Esophagus (tissue), 2 donors: Measurements from ENCODE around the gene VWCE. TPM values are rescaled to one million over a fixed set of nuclear protein-coding genes. Genes with fewer than 3 reads are reported as not detected.
"Not testable (repeated sequence)": the region's sequence is repeated elsewhere in the genome, so short reads cannot be mapped to it uniquely, and the experiment has no call there.

Experiments
- H3K27ac ChIP-seq, 2 donors: one replicate each; pipeline ENCODE4 v1.5.1; 2013; ENCODE audit warnings: low read depth in 2 of 2, mild to moderate bottlenecking in 2 of 2, inconsistent platforms in 1 of 2, low read length in 1 of 2, moderate library complexity in 1 of 2
- H3K27me3 ChIP-seq, 2 donors: one replicate each; pipeline ENCODE4 v1.6.1; 2013; ENCODE audit warnings: low read length in 2 of 2, control low read depth in 1 of 2, mild to moderate bottlenecking in 1 of 2; ENCODE audit not compliant: insufficient read depth in 2 of 2, control insufficient read depth in 1 of 2
- H3K36me3 ChIP-seq, 2 donors: one replicate each; pipeline ENCODE4 v1.6.1; 2013; ENCODE audit warnings: low read length in 1 of 2; ENCODE audit not compliant: control insufficient read depth in 2 of 2, insufficient read depth in 2 of 2
- H3K4me1 ChIP-seq, 2 donors: one replicate each; pipeline ENCODE4 v1.6.1; 2013; ENCODE audit warnings: low read length in 1 of 2; ENCODE audit not compliant: control insufficient read depth in 2 of 2, insufficient read depth in 2 of 2
- H3K4me3 ChIP-seq, 2 donors: one replicate each; pipeline ENCODE4 v1.5.1; 2013; ENCODE audit warnings: low read length in 2 of 2, mild to moderate bottlenecking in 2 of 2, low read depth in 1 of 2, moderate library complexity in 1 of 2
- H3K9me3 ChIP-seq, 2 donors: one replicate each; pipeline ENCODE4 v1.6.1; 2013; ENCODE audit warnings: mild to moderate bottlenecking in 2 of 2, low read depth in 1 of 2, low read length in 1 of 2, moderate library complexity in 1 of 2; ENCODE audit not compliant: control insufficient read depth in 2 of 2, insufficient read depth in 1 of 2
- WGBS, 2 donors: extraction: QIAGEN DNeasy Blood & Tissue Kit; methylation state at CpG; one replicate each; pipeline ENCODE4 v1.1.7; 2013; 5-methylcytosine and 5-hydroxymethylcytosine counted together
- polyA plus RNA-seq, 2 donors: library from polyadenylated mRNA; stranded (reverse); fragments of 200-250 nt; gene quantifications; one replicate each; pipeline ENCODE4 v1.2.3, GENCODE V29; 2013
- donor health status: healthy with polysubstance abuse.
- donor health status: Bipolar disorder and iron deficiency.

The VWCE gene
- polyA plus RNA-seq, 2 donors = 0.34 to 0.61 TPM

DNA sequence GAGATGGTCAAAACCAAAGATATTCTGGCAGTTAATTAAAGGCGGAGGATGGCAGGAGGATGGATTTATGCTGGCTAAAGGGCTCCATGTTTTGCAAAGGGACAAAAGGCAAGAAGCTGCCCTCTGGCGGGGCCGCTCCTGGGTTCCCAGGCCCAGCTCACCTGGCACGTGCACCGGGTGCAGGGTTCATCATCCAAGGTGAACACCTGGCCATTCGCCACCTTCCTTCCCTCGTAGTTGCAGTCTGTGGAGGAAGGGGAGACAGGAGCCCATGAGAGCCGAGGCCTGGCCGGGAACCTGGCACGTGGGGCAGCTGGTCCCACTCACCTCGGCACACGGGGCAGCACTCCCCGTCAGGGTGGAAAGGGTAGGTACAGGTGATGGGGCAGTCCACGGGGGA, 30.3 kb downstream of the VWCE start:
- H3K4me3 ChIP-seq = no peak overlapping the region
- no peaks in the 10 kb centered on the region for H3K27me3 ChIP-seq
- 81 to 92% methylated on average over 14 of the region's 14 CpGs for WGBS, 2 donors
- H3K4me1 ChIP-seq = no peaks in the 10 kb centered on the region
- H3K27ac ChIP-seq = no peak overlapping the region
- H3K9me3 ChIP-seq = no peaks in the 10 kb centered on the region
- no peaks in the 10 kb centered on the region for H3K36me3 ChIP-seq

DNA sequence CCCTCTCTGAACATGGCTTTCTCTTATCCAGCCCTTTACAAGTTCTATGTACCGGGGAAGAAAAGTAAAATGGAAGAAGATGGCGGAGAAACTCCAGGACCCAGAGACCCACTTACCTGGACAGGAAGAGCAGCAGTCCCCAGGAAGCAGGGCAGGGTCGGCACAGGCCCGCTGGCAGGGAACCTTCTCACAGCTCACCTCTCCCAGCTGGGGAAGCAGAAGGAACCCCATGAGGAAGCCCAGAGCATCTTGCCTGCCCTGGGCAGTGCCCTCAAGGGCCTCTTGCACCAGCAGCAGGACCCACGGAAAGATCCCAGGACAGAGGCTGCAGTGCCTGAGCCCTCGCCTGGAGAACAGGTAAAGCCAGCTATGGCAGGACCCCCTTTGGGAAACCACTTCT, 30.7 kb downstream of the VWCE start:
- no peaks in the 10 kb centered on the region for H3K4me1 ChIP-seq
- no peaks in the 10 kb centered on the region for H3K36me3 ChIP-seq
- WGBS, 2 donors = 92 to 93% methylated on average over 6 of the region's 6 CpGs
- no peak overlapping the region for H3K27ac ChIP-seq
- H3K27me3 ChIP-seq = no peaks in the 10 kb centered on the region
- no peaks in the 10 kb centered on the region for H3K9me3 ChIP-seq
- H3K4me3 ChIP-seq = no peak overlapping the region

DNA sequence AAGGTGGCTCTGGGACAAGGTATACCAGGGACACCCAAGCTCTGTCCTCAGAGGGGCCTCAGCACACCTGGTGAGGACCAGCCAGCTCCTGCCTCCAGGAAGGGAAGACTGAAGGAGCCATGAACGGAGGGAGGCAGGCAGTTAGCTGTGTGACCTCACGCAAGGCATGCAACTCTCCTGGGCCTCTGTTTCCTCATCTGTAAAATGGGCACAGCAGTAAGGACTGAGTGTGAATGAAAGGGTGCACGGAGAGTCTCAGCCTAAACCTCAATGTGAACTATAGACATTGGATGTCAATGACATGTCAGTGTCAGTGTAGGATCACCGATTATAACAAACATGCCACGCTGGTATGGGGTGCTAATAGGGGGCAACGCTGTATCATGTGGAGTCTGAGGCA, 35.8 kb downstream of the VWCE start:
- no peaks in the 10 kb centered on the region for H3K4me1 ChIP-seq
- WGBS, 2 donors = 93 to 97% methylated on average over 6 of the region's 6 CpGs
- no peaks in the 10 kb centered on the region for H3K9me3 ChIP-seq
- no peak overlapping the region for H3K27ac ChIP-seq
- H3K4me3 ChIP-seq = no peak overlapping the region
- H3K36me3 ChIP-seq = no peaks in the 10 kb centered on the region
- H3K27me3 ChIP-seq = no peaks in the 10 kb centered on the region

DNA sequence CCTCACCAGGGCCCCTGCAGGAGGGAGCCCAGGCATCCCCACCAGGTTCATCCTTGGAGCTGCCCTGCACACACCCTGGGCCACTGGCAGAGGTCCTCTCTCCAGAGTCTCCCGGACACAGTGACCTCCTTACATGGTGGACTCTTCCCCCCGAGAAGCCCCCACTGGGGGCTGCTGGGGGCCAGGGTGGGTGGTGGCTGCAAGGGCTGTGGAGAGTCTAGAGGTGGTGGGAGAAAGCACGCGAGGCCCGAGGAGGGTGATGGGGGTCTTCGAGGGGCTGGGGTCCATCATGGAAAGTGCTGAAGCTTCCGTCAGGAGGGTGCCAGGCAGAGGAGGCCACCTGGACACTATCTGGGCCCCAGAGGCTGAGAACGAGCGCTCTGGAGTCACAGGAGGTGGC, 36.6 kb downstream of the VWCE start:
- 85 to 88% methylated on average over 9 of the region's 9 CpGs for WGBS, 2 donors
- H3K4me1 ChIP-seq = no peaks in the 10 kb centered on the region

DNA sequence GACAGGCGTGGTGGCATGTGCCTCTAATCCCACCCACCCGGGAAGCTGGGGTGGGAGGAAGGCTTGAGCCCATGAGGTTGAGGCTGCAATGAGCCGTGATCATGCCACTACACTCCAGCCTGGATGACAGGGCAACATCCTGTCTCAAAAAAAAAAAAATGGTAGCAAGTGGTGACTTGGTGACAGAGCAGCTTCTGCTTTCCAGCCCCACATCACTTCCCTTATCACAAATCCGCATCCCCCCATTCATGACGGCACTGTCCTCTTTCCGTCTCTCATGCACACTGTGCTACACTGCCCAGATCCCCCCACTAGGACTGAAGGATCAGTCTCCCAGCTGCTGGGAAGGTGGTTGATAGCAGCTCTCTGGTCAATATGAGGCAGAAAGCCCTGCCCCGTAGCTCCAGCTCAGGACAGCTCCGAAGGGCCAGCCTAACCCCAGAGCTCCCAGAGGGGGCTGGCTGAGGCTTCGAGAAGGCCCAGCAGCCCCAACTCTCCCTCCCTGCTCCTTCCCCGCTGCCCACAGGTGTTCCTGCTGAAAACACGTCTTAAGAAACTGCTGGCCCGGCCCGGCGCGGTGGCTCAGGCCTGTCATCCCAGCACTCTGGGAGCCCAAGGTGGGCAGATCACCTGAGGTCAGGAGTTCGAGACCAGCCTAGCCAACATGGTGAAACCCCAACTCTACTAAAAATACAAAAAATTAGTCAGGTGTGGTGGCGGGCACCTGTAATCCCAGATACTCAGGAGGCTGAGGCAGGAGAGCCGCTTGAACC, 38.2 kb downstream of the VWCE start:
- H3K27me3 ChIP-seq = no peaks in the 10 kb centered on the region
- H3K4me1 ChIP-seq = no peaks in the 10 kb centered on the region
- H3K27ac ChIP-seq = no peak overlapping the region
- H3K36me3 ChIP-seq = no peaks in the 10 kb centered on the region
- no peak overlapping the region for H3K4me3 ChIP-seq
- H3K9me3 ChIP-seq = no peaks in the 10 kb centered on the region
- WGBS, 2 donors = 90 to 94% methylated on average over 18 of the region's 18 CpGs

More for the DNA sequence above, 36.6 kb downstream of the VWCE start:
- Histone ChIP-seq H3K36me3 (no peaks in the 10 kb centered on the region), H3K27ac (no peak overlapping the region), H3K9me3 (no peaks in the 10 kb centered on the region), H3K27me3 (no peaks in the 10 kb centered on the region), H3K4me3 (no peak overlapping the region)

DNA sequence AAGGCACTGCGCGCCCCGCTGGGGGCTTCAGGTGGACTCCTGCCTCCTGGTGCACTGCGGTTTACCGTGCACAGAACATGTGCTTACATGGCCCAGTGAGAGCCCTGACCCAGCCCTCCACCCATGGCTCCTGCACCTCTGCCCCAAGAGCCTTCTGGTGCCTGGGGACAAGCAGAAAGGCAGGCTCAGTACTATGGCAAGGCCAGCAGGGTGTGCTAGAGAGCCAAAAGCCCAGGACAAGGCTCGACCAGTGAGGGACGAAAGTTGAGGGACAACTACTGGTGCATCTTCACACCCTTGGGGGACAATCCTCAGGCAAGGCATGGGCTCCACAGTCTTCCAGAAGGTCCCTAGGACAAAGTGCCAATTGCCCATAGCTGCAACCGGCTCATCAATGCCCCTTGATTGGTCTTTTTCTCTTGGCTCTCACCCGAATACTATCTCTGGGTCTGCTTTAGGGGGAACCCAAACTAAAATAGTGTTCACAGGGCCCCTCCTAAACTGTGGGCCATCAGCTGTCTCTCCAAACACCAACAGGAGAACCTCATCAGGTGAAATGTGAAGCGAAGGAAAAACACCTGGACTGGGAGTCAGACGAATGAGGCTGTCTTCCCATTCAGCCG, 40.6 kb downstream of the VWCE start:
- H3K27ac ChIP-seq = no peak overlapping the region
- H3K4me3 ChIP-seq = no peak overlapping the region
- WGBS, 2 donors = 54 to 55% methylated on average over 12 of the region's 12 CpGs
- H3K27me3 ChIP-seq = no peaks in the 10 kb centered on the region
- no peaks in the 10 kb centered on the region for H3K9me3 ChIP-seq
- H3K36me3 ChIP-seq = no peaks in the 10 kb centered on the region
- no peaks in the 10 kb centered on the region for H3K4me1 ChIP-seq

DNA sequence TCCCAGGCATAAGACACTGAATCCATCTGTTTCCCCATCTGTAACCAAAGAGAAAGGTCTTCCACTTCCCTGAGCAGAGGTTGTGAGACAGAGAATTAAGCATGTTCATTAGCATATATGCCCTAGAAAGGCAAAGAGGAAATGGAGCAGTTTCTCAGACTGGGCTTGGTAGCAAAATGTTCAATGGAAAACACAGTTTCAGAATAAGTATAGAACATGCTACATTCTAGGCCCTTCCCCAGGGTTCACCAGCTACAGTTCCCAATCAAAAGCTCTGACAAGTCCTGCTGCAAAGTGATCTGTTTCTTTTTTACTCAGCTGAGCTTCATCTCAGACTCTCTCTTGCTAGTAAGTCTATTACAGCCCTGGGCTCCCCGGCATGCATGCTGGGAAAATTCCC, 42.8 kb downstream of the VWCE start:
- not testable (repeated sequence) for H3K4me3 ChIP-seq, H3K36me3 ChIP-seq, H3K9me3 ChIP-seq, H3K4me1 ChIP-seq, H3K27ac ChIP-seq, H3K27me3 ChIP-seq
- 46 to 67% methylated on average over 1 of the region's 1 CpG for WGBS, 2 donors

DNA sequence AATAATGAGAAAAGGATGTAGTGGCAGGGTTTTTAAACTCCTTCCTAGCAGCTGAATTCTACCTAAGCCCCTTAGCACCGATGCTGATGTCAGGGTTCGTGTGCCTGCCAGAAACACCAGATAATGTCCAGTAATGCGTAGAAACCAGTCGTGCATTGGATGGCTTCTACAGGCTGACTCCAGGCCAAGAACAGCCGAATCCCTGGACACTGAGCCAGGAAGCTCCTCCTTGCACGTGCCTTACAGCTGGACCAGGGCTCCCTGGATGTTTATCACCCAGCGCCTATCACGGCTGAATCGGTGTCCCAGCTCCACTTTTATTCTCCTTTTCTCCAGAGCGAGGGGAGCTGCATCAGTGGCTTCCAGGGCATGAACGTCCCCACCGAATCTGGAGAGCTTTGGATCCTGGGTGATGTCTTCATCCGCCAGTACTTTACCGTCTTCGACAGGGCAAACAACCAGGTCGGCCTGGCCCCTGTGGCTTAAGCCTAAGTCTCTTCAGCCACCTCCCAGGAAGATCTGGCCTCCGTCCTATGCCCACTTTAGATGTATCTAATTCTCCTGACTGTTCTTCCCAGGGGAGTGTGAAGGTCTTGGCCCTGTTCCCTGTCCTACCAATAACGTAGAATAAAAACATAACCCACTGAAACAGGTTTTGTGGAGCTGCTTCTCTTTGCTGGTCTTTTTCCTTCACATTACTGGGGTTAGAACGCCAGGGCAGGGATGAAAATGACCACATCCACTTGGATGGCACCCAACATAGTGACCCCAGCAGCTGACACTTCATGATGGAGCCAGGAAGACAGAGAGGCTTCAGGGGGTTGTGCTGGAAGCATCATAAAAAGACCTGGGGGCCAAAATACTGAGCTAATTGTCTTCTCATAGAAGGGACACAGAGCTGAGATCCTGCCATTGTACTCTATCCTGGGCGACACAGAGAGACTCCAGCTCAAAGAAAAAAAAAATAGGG, 44.0 kb downstream of the VWCE start:
- not testable (repeated sequence) for H3K4me3 ChIP-seq, H3K27me3 ChIP-seq, H3K36me3 ChIP-seq, H3K27ac ChIP-seq, H3K4me1 ChIP-seq, H3K9me3 ChIP-seq
- 67% methylated on average over 20 of the region's 20 CpGs for WGBS, 2 donors

DNA sequence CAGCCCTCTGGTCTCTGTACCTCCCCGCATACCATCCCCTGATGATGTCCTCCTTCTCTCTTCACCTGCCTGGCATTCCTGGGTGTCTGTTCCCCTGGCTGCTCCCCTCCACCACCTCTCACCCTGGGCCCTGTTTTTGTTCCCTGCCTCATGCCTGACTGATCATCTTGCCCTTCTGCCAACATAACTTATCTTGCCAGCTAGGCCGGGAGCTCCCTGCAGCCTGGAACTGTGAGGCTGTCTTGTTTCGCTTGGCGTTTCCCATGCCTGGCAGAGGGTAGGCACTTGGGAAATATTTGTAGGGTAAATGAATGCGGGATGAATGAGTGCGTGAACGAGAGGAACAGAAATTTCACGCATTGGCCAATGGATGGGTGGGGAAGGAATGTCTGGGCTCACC, 45.9 kb downstream of the VWCE start:
- H3K9me3 ChIP-seq, H3K36me3 ChIP-seq, H3K27ac ChIP-seq, H3K4me3 ChIP-seq, H3K27me3 ChIP-seq, H3K4me1 ChIP-seq: not testable (repeated sequence)
- 58 to 70% methylated on average over 8 of the region's 8 CpGs for WGBS, 2 donors
